ENCODE measurements around the gene POLA1.

Gene POLA1

GRCh38 chrX:25028726-25029125 is 335.0 kb downstream of the POLA1 start:
- DNase-seq (ENCODE audit: low spot score) = no peak

- DNase-seq (ENCODE audit: low spot score) = no peak
These were observed 335.6 kb downstream of the POLA1 start for GRCh38 chrX:25029288-25029825.

- DNase-seq (ENCODE audit: low spot score) = no peak
These were observed 341.2 kb downstream of the POLA1 start for GRCh38 chrX:25034889-25035288.

- no peak for DNase-seq (ENCODE audit: low spot score)
These were observed 345.3 kb downstream of the POLA1 start for GRCh38 chrX:25039036-25039435.

- DNase-seq (ENCODE audit: low spot score) = no peak
These were observed 349.5 kb downstream of the POLA1 start for GRCh38 chrX:25043192-25043591.

All from cerebellar cortex (tissue), 1 donor.